IPS DF 19.7 (cell line): ENCODE results near the gene ADAD2.

Experiments
- DNase-seq: peaks from one replicate; pipeline ENCODE4 v3.0.0-alpha.2; 2013; ENCODE audit warnings: low read depth, low spot score

Gene ADAD2

GRCh38 chr16:84223456-84223855 lies 32.5 kb downstream of the ADAD2 start:
- no peak for DNase-seq

GRCh38 chr16:84224554-84224953 lies 33.6 kb downstream of the ADAD2 start:
- DNase-seq: no peak

DNA sequence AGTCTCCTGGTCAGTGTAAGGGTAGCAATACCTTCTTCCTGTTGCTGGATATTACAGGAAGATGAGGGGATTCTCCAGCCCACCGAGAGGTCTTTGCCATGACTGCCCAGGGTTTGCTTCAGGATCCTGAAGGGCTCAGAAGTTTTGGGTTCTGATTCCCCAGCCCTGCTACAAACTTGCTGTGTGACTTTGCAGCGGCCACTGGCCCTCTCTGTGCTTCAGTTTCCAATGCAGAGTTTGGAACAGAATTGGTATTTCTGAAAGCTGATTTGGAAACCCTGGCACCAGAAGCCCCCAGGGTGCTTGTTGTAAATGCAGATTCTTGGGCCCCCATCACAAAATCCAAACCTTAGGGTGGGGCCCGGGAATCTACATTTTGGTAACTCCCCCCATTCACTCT lies 34.2 kb downstream of the ADAD2 start:
- no peak for DNase-seq

GRCh38 chr16:84225571-84225970 lies 34.6 kb downstream of the ADAD2 start:
- no peak for DNase-seq

GRCh38 chr16:84226026-84226425 lies 35.1 kb downstream of the ADAD2 start:
- no peak for DNase-seq

- no peak for DNase-seq
These were observed 36.6 kb downstream of the ADAD2 start for GRCh38 chr16:84227548-84227947.

DNA sequence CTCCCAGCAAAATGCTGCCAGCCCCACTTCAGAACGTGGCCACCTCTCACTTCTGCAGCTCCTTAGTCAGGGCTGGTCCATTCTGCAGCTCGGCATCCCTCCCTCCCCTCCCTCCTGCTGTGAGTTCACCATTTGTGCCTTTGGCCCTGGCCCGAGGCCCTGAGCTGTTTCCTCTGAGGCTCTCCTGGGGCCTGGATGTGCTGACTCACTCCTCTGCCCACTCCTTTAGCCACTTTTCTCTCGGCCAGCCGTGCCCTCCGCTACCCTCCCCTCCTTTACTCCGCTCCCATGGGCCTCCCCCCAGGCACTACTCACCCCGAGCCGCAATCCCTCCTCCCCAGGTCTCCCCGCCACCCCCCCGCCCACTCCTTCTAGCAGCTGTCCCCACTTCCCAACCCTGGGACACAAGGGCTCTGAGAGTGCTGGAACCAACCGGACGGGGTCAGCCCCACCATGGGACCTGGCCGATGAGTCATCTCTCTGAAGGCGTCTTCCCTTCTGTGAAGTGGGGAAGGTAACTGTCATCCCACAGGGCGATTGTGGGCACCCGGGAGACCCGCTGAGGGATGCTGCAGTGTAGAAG lies 37.4 kb downstream of the ADAD2 start:
- DNase-seq: peak; percentile 40

DNA sequence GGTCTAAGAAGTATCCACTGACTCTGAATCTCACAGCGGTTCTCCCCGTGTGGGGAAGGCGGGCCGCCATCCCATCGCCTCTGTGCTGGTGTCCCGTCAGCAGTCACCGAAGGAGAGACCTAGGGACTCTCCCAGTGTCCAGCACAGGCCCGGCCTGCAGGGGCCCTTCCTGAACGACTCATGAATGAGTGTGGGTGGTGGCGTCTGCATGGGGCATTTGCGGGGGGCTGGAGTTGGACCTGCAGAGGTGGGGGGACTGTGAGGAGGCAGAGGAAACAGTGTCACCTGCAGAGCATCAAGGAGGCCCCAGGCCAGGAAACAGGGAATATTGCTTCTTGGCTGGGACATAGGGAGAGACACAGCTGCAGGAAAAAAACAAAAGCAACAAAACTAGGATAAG lies 38.5 kb downstream of the ADAD2 start:
- DNase-seq: no peak

- DNase-seq: no peak
These were observed 41.1 kb downstream of the ADAD2 start for GRCh38 chr16:84232060-84232459.

GRCh38 chr16:84232969-84233368 lies 42.0 kb downstream of the ADAD2 start:
- no peak for DNase-seq

DNA sequence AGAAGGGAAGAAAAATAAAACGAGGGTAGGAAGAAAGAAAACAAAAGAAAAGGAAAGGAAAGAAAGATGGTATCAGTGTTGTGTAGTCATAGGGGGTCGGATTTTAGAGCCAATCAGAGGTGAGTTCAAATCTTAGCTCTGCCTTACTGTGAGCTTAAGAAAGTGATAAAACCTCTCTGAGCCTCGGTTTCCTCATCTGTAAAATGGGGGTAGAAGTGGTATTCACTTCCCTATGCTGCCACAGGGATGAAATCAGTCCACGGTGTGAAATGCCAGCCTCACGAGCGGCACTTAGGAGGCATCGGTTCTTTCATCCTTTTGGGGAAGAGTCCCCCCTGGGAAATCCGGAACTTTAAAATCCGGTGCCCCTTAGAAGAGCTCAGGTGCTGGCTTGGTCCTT lies 42.8 kb downstream of the ADAD2 start:
- DNase-seq: no peak

DNA sequence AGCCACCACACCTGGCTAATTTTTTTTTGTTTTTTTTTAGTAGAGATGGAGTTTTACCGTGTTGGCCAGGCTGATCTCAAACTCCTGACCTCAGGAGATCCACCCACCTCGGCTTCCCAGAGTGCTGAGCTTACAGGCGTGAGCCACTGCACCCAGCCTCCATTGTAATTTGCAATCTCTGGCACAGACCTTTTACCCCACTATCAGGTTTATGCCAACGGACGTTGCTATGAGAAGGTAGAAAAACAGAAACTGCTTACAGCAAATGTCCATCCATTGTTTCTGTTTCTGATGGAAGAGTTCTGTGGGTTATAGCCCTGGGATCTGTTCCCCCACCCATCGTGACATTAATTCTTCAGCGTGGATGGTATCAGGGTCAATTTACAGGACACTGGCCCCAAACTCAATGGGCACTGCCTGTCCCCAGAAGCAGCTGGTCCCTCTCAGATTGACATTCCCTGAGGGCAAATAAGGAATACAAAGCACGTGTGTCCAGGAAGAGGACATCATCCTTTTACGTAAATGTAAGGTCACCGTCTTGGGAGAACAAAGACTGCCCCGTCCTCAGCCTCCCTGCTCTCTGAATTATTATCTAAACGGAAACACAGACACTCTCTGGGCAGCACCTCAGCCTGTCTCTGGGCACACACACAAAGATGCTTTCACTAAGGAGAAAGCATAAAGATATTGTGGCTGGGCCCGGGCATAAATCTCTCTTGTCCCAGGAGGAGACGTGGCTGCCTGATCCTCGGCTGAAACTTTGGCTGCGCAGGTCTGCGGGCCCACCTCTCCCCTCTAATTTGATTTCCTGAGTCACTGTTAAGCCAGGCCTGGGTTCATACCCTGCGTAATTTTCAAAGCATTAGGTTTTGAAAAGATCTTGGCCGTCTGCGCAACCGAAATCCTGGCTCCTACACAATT lies 43.6 kb downstream of the ADAD2 start:
- no peak for DNase-seq

DNA sequence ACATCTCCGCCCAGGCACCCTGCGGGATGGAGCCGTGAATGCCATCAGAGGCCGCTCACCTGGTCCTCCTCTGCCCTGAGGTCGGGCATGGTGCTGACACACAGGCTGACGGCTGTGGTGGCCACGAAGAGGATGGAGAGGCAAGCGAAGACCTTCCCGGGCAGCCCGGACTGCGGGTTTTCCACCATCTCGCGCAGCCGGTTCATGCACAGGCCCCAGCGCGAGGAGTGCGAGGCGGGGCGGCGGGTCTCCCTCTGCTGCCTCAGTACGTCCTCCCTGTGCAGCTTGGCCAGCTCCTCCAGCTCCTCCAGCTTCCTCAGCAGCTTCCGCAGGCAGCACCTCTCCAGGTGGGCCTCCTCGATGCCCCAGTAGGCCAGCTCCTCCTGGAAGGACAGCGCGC lies 45.7 kb downstream of the ADAD2 start:
- no peak for DNase-seq

GRCh38 chr16:84237994-84238750 lies 47.2 kb downstream of the ADAD2 start:
- no peak for DNase-seq

GRCh38 chr16:84239141-84239769 lies 48.3 kb downstream of the ADAD2 start:
- DNase-seq: no peak

GRCh38 chr16:84239909-84240308 lies 49.0 kb downstream of the ADAD2 start, which contains the start of gene KCNG4:
Gene KCNG4, minus strand, starts transcription at chr16:84240012. Its CDS starts 2,527 bp downstream, at chr16:84237485.
- DNase-seq: no peak

GRCh38 chr16:84240455-84240854 lies 49.5 kb downstream of the ADAD2 start:
- no peak for DNase-seq

DNA sequence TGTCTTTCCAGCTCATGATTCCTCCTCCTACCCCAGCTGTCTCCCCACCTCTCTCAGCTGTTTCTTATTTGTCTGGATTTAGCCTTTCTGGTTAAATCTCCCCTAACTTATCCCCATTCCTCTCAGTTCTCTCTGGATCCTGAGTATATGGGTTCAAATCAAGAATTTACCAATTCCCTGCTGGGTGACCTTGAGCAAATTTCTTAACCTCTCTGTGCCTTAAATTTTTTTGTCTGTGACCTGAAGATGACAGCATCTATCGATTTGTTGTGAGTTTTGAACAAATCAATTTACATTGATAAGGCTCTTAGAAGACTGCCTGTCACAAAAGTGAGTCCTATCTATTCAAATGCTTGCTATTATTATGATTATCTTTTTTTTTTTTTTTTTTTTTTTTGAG lies 50.8 kb downstream of the ADAD2 start:
- DNase-seq: no peak

GRCh38 chr16:84242839-84243238 lies 51.9 kb downstream of the ADAD2 start:
- no peak for DNase-seq

DNA sequence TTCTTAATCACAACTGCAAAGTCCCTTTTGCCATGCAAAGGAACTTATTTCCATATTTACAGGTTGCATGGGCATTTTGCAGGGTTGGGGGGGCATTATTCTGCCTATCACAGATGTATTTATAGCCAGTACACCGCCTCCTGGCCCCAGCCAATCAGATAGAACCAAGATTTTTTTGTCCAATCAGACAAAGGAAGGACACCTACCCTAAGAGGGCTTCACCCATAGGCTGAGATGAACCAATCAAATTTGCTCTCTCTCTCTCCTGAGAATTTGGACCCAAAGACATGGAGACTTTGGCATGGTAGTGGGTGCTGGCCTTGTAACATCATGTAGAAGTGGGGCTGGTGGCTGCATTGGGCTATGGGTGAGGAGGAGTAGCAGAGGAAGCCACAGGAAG lies 52.8 kb downstream of the ADAD2 start:
- no peak for DNase-seq

GRCh38 chr16:84244728-84245127 lies 53.8 kb downstream of the ADAD2 start:
- DNase-seq: no peak
